GM18508 (cell line): ENCODE measurements around the gene OAF.
"Not testable (repeated sequence)": the region's sequence is repeated elsewhere in the genome, so short reads cannot be mapped to it uniquely, and the experiment has no call there.

Experiments
- ATAC-seq: cut with Tn5 transposase; IDR thresholded peaks from one replicate; pipeline ENCODE4 v1.9.1; 2021; ENCODE audit warnings: moderate number of reproducible peaks; ENCODE audit not compliant: insufficient read depth, unreplicated experiment

OAF gene

DNA sequence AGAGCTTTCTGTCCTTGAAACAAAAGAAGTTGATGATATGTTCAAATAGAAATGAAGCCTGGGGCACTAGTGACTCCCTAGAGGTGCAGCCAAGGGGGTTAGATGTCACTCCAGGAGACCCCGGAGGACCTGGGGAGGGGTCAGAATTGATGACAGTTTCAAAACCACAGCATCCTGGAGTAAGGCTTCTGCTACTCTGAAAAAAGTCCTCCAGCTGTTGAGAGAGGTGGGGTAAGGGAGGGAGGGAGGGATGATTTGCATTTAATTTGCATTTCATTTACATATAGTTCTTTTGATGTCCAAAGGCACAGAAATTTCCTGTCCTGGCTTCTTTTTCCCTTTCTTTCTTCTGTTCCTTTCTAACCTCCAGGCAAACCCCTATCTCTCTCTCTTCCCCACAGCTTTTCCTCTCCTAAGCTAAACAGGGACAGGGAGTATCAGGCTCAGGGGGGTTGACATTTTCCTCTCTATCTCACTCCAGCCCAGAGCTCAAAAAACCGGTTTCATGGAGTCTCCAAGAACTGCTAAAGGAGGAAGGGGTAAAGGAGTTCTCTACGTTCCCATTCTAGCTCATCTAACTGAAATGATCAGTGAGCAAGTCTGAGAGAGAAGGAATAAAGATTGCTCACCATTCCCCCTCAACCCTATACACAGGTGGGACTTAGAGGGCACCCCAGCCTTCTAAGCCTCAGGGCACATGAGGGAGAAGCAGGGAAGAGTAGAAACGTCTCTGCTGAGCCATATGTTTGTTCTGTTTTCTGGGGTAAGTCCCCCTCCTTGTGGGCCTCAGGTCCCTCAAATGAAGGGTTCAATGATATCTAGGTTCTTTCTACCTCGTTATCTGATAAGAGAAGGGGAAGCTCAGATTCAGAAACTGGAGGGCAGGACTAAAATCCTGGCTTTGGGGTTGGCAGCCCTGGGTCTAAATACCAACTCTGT, 25.6 kb downstream of the OAF start:
- no peak for ATAC-seq

DNA sequence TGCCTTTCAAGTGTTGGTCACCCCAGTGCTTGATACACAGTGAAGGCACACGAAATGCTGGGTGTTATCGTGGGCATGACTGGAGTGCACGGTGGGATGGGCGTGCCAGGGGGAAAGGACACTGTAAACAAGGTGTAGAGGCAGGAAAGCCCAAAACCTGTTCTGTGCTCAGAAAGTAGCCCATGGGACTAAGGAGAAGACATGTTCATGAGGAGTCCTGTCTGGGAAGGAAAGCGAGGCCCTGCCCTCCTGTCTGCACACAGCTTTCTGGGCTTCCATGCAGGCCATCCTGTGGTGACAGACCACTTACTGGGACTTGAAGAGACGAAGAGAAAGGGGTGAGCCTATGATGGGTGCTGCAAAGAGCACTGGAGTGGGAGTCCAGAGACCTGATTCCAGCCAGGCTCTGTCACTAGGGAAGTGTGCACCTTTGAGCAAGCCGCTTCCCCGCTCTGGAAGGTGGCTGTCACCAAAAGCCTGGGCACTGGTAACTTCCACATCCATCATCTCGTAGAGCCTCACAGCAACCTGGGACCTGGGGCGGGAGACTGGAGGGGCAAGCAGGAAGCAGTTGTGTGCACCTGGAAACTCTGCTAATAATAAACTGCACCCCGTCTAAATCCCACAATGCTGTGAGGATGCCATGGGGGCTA, 28.3 kb downstream of the OAF start:
- ATAC-seq, result no peak

DNA sequence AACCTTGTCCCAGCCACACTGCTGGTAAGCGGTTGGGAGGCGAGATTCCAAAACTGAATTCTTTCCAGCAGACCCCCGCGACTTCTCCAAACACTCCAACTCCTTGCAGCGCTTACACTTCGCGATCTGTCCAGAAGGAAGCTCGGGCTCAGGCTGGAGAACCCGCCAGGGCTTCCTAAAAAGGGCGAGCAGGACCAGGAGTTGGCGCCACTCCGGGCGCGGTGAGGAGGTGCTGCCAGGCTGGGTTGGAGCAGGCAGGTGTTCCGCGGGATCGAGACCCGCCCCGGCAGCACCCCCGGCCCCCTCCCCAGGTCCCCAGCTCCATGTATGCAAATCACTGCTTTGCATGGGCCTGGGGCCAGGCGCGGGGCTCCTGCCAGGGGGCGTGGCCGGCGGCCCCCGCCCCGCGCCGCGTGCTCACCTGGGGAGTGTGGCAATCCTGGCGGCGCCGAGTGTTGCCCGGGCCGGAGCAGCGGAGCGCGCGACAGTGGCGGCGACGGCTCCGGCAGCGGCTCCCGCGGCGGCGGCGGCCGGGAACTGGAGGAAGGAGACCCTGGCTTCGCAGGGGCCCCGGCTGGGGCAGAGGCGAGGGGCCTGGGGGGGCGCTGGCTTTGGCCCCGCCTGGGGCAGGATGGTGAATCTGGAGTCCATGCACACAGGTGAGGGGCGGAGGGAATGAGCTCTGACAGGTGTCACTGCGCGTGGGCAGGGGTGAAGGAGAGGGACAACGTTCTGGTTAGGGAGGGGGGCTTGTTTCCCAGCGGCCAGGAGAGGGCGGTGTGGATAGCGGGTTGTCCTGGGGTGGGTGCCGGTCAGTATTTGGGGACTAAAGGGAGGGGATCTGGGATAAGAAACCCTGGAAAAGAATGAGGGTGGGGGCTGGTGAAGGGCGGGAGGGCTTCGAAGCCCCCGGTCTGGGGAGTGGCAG, 29.1 kb downstream of the OAF start, which contains the start of gene POU2F3:
Gene POU2F3 (plus strand): TSS at position 428 of the 928 bp plus-strand sequence. CDS start 204 bp downstream, at position 632.
- no peak for ATAC-seq

DNA sequence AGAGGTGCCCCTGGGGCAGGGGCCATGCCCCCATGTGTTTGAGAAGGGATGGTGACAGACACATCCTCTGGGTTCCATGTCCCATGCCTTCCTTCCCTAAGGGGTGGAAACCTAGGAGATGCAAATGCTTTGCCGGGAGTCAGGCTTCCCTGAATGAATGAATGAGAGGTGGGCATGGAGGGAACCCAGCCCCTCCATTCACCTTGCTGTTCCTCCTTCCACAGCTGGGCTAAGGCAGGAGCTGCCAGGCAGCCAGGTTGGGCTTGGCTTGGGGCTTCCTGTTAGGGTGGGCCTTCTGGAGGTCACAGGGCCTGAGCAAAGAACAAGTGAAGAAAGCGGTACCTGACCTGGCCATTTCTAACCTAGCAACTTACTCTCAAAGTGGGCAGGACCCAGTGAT, 30.0 kb downstream of the OAF start:
- no peak for ATAC-seq

DNA sequence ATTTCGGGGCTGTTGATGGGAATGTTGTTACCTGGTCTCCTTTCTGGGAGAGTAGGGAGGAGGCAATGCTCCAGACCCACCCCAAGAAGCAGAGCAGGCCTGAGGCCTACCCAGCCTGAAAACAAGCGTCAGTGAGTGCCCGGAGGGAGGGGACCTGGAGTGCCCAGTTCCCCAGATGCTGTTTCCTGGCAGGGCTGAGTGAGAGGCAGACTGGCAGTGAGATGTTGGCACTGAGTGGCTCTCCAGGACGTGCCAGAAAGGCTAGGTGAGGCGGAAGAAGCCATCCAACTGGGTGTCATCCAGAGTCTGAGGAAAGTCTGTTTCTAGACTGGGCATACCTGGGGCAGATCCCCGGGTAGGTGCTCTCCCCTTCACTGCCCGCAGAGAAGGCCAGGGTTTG, 30.4 kb downstream of the OAF start:
- ATAC-seq, result no peak

DNA sequence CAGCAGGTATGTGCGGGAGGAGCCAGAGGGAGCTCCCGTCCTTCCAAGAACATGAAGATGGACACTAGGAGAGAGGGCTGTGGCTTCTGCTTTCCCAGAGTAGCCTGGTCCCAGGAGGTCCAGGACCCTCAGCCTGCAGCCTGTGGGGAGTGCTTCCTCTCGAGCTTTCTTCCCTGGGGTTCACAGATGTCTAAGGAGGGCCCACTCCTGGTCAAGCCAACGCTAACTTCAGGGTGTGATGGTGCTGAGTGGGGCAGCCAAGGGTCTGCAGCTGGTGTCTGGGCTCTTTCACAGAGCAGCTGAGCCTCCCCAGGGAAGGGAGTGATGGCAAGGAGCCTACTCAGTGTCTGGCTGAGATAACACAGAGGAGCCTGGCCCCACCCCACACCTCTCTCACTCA, 32.4 kb downstream of the OAF start:
- ATAC-seq, result no peak

DNA sequence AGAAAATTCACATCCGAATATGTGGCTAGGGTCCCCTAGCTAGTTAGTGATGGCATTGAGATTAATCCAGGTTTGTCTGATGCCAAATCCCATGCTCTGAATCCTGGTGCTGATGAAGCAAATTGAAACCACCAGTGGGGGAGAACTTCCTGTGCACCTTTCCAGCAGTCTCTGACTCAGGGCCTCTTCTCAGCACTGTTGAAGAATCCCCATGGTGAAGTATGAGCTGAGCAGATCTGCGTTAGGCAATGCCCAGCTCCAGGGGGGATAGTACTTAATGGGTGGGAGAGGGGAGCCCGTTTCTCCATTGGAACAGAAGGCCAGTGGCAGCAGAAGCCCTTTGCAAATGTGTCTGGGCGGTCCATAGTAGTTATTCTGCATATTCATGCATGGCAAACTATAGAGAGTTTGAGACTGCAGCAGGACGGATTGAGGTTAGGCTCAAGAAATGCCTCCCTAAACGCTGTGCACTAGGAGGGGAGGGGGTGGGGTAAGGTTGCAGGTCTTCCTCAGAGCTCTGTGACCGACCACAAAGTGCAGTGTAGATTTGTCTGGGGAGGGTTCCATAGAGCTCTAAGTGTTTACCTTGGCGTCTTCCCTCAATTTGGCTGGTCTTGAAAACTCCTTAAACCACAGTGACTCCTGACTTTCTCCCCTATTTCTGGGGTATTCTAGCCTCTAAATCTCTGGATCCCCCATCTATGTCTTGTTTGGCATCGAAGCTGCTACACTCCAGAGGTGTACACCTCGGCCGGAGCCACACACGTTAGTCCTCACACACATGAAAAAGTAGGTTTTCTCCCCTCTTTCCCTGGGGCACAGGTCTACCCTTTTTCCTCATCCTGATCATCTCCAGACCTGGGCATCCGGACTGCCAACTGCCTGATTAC, 33.9 kb downstream of the OAF start:
- no peak for ATAC-seq

DNA sequence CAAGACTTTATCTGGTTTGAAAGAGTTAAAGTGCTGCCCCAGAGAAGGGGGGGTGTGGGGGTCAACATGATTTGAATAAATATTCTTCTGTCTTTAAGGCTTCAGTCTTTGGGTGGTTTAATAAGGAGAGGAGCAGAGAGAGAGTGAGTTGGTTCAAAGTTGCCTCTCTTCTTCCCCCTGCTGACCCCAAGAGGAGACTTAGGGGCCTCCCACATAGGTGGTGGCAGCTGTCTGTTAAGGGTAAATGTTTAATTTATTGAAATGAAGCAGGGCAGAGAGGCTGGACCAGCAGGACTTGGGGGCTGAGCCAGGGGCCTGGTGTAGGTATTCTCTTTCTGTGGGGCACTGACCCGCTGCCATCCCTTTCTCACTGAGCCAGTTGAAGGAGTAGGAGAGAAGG, 34.6 kb downstream of the OAF start:
- ATAC-seq, result no peak

DNA sequence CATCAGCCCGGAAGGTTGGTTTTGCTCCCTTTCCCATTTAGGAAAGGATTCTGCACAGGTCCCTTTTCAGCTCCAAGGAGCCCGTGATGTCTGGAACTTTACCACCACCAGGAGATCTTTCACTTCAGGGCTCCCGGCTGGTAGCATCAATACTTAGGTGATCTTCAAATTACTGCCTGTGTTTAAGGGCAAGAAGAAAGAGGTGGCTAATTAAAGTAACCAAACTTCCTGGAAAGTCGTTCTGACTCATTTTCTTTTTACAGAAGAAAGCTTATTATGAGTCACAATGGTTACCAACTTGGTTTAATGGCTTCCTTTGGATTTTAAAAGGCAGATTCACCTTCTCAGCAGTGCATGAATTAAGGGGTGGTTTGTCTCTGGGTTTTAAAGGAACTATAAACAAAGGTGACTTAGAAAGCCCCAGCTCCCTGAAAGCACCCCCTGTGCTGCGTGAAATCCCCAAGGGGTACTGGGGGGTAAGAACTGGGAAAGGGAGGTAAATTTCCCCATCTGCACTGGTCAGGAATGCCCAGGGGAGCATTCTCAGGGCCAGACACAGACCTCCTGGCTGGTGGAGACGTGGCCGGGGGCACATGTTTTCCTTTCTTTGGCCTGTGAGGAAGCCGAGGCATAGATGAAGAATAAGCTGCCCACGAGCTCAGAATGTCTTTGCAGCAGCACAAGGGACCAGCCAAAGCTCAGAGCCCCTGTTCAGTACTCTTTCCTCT, 37.9 kb downstream of the OAF start:
- ATAC-seq, result peak; percentile 66

DNA sequence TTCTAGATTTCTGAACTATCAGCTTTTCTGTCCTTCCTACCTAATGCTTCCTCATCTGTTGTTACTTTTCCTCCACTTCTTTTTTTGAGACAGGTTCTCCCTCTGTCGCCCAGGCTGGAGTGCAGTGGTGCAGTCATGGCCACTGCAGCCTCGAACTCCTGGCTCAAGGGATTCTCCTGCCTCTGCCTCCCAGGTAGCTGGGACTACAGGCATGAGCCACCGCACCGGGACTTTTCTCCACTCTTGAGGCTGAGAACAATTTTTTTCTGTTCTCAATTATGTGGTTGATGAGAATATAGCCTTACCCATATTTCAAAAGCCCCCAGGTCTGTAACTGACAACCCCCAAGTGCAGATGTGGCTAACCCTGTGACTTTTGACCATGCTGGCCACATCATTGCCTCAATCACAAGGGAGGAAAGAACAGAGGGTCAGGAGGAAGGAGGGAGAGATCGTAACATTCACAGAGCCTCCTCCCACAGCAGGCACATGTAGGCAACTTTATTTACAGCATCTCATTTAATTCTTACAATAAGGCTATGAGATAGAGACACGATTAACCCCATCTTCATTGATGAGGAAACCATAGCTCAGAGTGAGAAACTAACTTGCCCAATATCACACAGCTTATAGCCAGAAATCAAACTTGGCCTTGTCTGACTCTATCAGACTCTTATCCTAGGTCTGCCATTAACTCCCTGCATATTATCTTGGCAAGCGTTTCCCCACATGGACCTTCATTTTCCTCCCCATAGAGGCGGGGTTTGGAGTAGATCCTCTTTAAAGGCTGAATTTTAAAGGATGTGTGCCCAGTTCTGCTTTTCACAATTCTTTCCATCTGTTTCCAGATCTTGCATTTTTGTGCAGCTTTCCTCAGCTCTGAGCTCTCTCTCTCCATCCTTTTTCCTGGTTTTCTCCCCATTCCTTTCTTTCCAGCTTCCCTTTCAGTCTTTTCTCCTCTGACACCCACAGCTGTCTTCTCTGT, 38.7 kb downstream of the OAF start:
- ATAC-seq, result no peak

DNA sequence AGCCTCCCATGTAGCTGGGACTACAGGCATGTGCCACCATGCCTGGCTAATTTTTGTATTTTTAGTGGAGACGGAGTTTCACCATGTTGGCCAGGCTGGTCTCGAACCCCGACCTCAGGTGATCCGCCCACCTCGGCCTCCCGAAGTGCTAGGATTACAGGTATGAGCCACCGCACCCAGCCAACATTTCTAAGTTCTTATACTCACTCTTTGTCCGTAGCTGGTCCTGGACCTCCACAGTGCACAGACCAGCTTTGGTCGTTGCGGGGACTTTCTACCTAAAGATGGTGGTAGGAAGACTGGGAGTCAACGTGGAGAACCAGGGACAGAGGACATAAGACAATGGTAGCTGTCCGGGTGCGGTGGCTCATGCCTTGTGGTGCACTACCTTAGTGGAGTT, 42.5 kb downstream of the OAF start:
- ATAC-seq, result not testable (repeated sequence)

DNA sequence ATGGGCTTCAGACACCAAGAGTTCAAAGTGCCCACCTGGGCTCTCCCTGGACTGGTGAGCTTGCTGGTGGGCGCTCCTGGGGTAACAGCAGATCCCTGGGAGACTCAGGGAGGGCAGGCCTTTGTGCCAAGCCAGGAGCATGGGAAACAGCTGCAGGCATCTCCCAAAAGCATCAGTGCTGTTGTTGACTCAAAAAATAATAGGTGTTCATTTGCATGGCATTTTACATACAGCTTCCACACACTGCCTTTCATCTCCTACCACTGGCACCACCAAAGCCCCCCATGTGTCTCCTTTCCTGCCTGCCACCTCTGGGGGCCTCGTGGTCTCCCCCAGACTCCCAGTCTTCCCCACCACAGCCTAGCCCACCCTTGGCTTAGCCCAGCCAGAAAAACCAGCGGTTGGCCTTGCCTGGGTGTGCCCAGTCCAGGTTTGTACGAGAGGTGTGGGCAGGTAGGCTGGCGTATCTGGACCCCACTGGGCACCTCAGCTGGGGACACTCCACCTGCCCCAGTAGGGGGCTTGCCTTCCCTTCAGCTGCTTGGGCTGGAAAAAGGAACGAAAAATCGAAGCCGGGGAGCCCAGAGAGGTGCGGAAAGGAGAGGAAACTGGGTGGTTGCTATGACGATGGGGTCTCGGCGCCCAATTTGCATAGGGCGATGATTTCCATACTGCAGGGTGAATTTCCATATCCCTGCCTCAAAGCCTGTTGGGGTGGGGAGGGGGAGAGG, 44.1 kb downstream of the OAF start:
- no peak for ATAC-seq

DNA sequence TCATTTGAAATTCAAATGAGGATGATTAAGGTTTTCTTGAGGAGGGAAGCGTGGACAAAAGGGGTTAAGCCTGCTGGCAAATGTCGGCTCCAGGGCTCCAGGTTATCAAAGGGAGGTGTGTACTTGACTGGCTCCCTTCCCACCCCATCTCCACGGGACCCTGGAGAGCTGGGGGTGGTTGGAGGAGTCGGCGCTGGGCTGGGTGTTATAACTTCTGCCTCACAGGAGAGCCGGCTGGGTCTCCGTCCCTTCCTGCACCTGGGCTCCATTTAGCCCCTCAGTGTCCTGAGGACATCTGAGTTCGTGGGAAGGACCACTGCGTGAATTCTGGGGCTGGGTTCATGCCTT, 44.7 kb downstream of the OAF start:
- ATAC-seq, result no peak

DNA sequence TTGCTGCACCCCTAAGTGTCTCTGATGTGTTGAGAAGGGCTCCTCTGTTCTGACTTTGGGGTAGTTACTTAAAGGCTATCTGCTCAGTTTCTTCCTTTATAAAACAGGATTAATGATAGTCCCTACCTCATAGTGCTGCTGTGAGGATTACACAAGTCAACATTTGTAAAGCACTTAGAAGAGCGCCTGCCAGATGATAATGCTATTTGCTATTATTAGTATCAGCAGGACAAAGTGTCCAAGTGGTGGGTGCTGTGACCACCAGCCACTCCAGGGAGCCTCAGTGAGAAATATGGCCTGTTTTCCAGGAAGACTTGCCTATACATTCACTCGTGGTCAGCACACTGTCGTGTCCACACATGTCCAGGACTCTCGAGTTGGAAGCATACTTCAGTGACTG, 45.3 kb downstream of the OAF start:
- no peak for ATAC-seq

DNA sequence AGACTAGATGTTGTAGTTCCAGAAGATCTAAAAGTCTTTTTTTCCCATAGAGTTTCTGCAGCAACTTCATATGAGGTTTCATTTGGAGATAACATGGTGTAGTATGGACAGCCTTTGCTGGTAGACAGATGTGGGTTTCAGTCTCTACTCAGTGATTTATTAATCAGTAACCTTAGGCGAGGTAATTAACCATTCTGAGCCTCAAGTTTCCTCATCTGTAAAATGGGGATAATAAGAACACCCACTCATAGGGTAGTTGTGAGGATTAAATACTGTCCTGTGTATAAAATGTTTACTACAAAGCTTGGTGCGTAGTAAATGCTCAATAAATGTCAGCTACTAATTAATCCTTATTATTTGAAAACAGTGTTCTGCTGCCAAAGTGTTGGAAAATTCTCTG, 45.9 kb downstream of the OAF start:
- no peak for ATAC-seq

DNA sequence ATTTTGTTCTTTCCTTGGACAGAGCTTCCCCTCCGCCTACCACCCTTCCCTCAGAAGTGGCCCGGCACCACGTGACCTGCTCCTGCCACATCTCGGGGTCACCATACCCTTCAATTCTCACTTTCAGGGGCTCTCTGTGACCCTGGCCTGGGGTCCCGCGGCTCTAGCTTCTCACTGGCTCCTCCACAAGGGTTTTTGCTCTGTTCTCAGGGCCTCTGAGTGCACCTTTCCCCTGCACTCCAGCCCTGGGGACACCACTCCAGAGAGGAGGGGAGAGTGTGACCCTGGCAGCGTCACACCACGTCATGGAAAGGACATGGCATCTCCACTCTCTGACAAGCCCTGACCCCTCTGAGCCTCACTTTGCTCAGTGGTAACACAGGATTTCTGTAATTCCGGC, 46.5 kb downstream of the OAF start:
- ATAC-seq, result no peak

DNA sequence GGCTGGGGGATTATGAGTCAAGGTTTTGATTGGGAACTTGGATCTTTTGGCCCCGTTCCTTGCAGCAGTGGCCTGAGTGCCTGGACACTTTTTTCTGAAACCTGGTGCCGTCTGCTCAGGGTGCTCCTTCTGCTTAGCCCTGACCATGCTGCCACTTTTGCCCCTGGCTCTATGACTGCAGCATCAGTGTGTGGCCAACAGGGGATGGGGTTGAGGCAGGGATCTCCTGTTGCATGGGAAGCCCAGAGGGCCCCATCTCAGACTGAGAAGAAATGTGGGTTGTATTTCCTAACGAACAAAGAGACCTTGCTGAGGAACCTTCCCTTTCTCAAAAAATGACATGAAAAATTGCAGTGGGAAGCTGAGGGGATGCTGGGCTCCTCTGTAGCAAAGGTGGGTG, 47.8 kb downstream of the OAF start:
- ATAC-seq, result no peak
